HCT116 (cell line): Measurements from ENCODE around the gene MSH3. TPM values are rescaled to one million over a fixed set of nuclear protein-coding genes. Genes with fewer than 3 reads are reported as not detected.

ENCODE experiments used
- ATAC-seq: fragments of 200-7000 bp; cut with Tn5 transposase; 2 replicates; pipeline ENCODE4 v1.9.1; 2020; ENCODE audit warnings: mild to moderate bottlenecking, moderate library complexity
- BruUV-seq: library from RNA; stranded (reverse); fragments of 400-500 nt; replicated peaks from 2 replicates; lab custom pipeline; 2021; lab: Mats Ljungman, UMichigan
- CTCF ChIA-PET: fragments of 300-600 bp; sonication (Branson Sonifier 250); formaldehyde crosslinking; loops from one replicate; lab custom pipeline; 2021; ENCODE audit warnings: antibody characterized with exemption; lab: Charles Lee
- POLR2A ChIA-PET: fragments of 300-600, 350-600 bp; sonication (Branson Sonifier 250); formaldehyde crosslinking; loops from one replicate; lab custom pipeline; 2021; ENCODE audit warnings: antibody characterized with exemption; lab: Charles Lee
- RAD21 ChIA-PET, 2 experiments: fragments of 300-600 bp; sonication (Branson Sonifier 250); formaldehyde crosslinking; loops; one replicate each; lab custom pipeline; 2023; ENCODE audit warnings: low total read pairs in 2 of 2; ENCODE audit not compliant: uncharacterized antibody in 2 of 2, unreplicated experiment in 2 of 2, low non-redundant PET in 1 of 2; lab: Charles Lee
- DNase-seq: peaks from one replicate; pipeline ENCODE4 v3.0.0-alpha.2; 2010; ENCODE audit warnings: low read depth, low spot score
- H2AFZ ChIP-seq: fragments of 200-600 bp; shearing (Covaris generic), sonication (generic); 2 replicates; pipeline ENCODE4 v1.6.1; 2017; ENCODE audit warnings: low read depth, mixed run types, mixed read lengths, antibody characterized with exemption, low read length; ENCODE audit not compliant: poor library complexity, severe bottlenecking
- H3K27ac ChIP-seq: 2 replicates; pipeline ENCODE4 v1.5.1; 2012; ENCODE audit warnings: low read depth, low read length
- H3K27me3 ChIP-seq: fragments of 200-600 bp; sonication (generic); 2 replicates; pipeline ENCODE4 v1.6.1; 2016; ENCODE audit warnings: mixed run types, low read length, mixed read lengths; ENCODE audit not compliant: insufficient read depth
- H3K36me3 ChIP-seq, 2 experiments: fragments of 200-500 bp in 1 of 2; fragments of 200-600 bp in 1 of 2; sonication (Bioruptor generic) in 1 of 2; sonication (generic) in 1 of 2; 2 replicates each; pipeline versions ENCODE4 v1.5.1 to v1.6.1; 2014 to 2016; ENCODE audit warnings: low read length in 2 of 2, inconsistent platforms in 1 of 2, mixed read lengths in 1 of 2, mixed run types in 1 of 2; ENCODE audit not compliant: insufficient read depth in 2 of 2, control insufficient read depth in 1 of 2
- H3K4me1 ChIP-seq, 2 experiments: fragments of 200-600 bp in 1 of 2; sonication (generic) in 1 of 2; 2 replicates each; pipeline versions ENCODE4 v1.5.1 to v1.6.1; 2012 to 2017; ENCODE audit warnings: low read length in 2 of 2, inconsistent platforms in 1 of 2, mild to moderate bottlenecking in 1 of 2, mixed read lengths in 1 of 2, mixed run types in 1 of 2, moderate library complexity in 1 of 2; ENCODE audit not compliant: insufficient read depth in 2 of 2, control insufficient read depth in 1 of 2
- H3K4me2 ChIP-seq: fragments of 200-600 bp; sonication (generic); 2 replicates; pipeline ENCODE4 v1.6.1; 2017; ENCODE audit warnings: mixed run types, low read length, mixed read lengths
- H3K4me3 ChIP-seq, 2 experiments: fragments of 200-600 bp in 1 of 2; sonication (generic) in 1 of 2; replicated peaks in 1 of 2; 2 replicates each; pipeline ENCODE4 v1.5.1; 2011 to 2016; ENCODE audit warnings: low read length in 2 of 2, control low read depth in 1 of 2, low read depth in 1 of 2, mild to moderate bottlenecking in 1 of 2, mixed read lengths in 1 of 2, mixed run types in 1 of 2
- H3K79me2 ChIP-seq: fragments of 200-600 bp; sonication (generic); 2 replicates; pipeline ENCODE4 v1.6.1; 2017; ENCODE audit warnings: mild to moderate bottlenecking, mixed run types, low read length, moderate library complexity, mixed read lengths; ENCODE audit not compliant: insufficient read depth
- H3K9ac ChIP-seq: fragments of 200-600 bp; sonication (generic); 2 replicates; pipeline ENCODE4 v1.6.1; 2016; ENCODE audit warnings: low read length, mixed read lengths
- H3K9me2 ChIP-seq: fragments of 200-600 bp; sonication (generic), shearing (Covaris generic); 2 replicates; pipeline ENCODE4 v1.6.1; 2017; ENCODE audit warnings: mixed run types, mild to moderate bottlenecking, moderate library complexity; ENCODE audit not compliant: insufficient read depth
- H3K9me3 ChIP-seq, 2 experiments: fragments of 200-500 bp in 1 of 2; fragments of 200-600 bp in 1 of 2; sonication (Bioruptor generic) in 1 of 2; sonication (generic) in 1 of 2; 2 replicates each; pipeline ENCODE4 v1.6.1; 2014 to 2017; ENCODE audit warnings: low read length in 2 of 2, mixed read lengths in 2 of 2, inconsistent platforms in 1 of 2, low read depth in 1 of 2, mild to moderate bottlenecking in 1 of 2, mixed run types in 1 of 2, moderate library complexity in 1 of 2; ENCODE audit not compliant: control insufficient read depth in 1 of 2, insufficient read depth in 1 of 2
- H4K20me1 ChIP-seq: fragments of 200-600 bp; sonication (generic), shearing (Covaris generic); 2 replicates; pipeline ENCODE4 v1.6.1; 2017; ENCODE audit warnings: mixed run types, mild to moderate bottlenecking, moderate library complexity; ENCODE audit not compliant: insufficient read depth
- ATF3 ChIP-seq: IDR thresholded peaks from 2 replicates; pipeline ENCODE4 v1.6.1; 2012
- CBX3 ChIP-seq: IDR thresholded peaks from 2 replicates; pipeline ENCODE4 v1.6.1; 2012; ENCODE audit warnings: low read depth
- CEBPB ChIP-seq: IDR thresholded peaks from 2 replicates; pipeline ENCODE4 v1.6.1; 2012; ENCODE audit warnings: low read depth
- EGR1 ChIP-seq: IDR thresholded peaks from 2 replicates; pipeline ENCODE4 v1.6.1; 2012; ENCODE audit warnings: low read depth
- ELF1 ChIP-seq: IDR thresholded peaks from 2 replicates; pipeline ENCODE4 v1.6.1; 2012; ENCODE audit warnings: low read depth, borderline replicate concordance
- EZH2 ChIP-seq: fragments of 200-600 bp; sonication (generic); IDR thresholded peaks from 2 replicates; pipeline ENCODE4 v1.6.1; 2017; ENCODE audit warnings: antibody characterized with exemption, mixed run types
- EZH2phosphoT487 ChIP-seq: fragments of 200-600 bp; IDR thresholded peaks from 2 replicates; pipeline ENCODE4 v1.6.1; 2018; ENCODE audit warnings: antibody characterized with exemption, borderline replicate concordance
- FOSL1 ChIP-seq: IDR thresholded peaks from 2 replicates; pipeline ENCODE4 v1.6.1; 2012; ENCODE audit warnings: low read depth
- JUND ChIP-seq: IDR thresholded peaks from 2 replicates; pipeline ENCODE4 v1.6.1; 2012
- POLR2A ChIP-seq: IDR thresholded peaks from 2 replicates; pipeline ENCODE4 v1.7.0; 2011; ENCODE audit warnings: borderline replicate concordance; ENCODE audit not compliant: insufficient read depth, insufficient read length; ENCODE audit errors: extremely low read depth
- POLR2AphosphoS5 ChIP-seq: IDR thresholded peaks from 2 replicates; pipeline ENCODE4 v1.6.1; 2011; ENCODE audit warnings: mild to moderate bottlenecking, low read depth, low read length, moderate library complexity
- RAD21 ChIP-seq: IDR thresholded peaks from 2 replicates; pipeline ENCODE4 v1.6.1; 2012; ENCODE audit warnings: low read depth, mild to moderate bottlenecking
- REST ChIP-seq: IDR thresholded peaks from 2 replicates; pipeline ENCODE4 v1.6.1; 2012; ENCODE audit warnings: low read depth
- SIN3A ChIP-seq: IDR thresholded peaks from 2 replicates; pipeline ENCODE4 v1.6.1; 2012; ENCODE audit warnings: low read depth
- SP1 ChIP-seq: IDR thresholded peaks from 2 replicates; pipeline ENCODE4 v1.6.1; 2012; ENCODE audit warnings: low read depth
- SRF ChIP-seq: IDR thresholded peaks from 2 replicates; pipeline ENCODE4 v1.6.1; 2012; ENCODE audit warnings: low read depth
- TCF7L2 ChIP-seq: IDR thresholded peaks from 2 replicates; pipeline ENCODE4 v1.7.0; 2011; ENCODE audit warnings: borderline replicate concordance, inconsistent platforms; ENCODE audit not compliant: insufficient read depth, insufficient read length; ENCODE audit errors: extremely low read depth
- YY1 ChIP-seq: IDR thresholded peaks from 2 replicates; pipeline ENCODE4 v1.6.1; 2011; ENCODE audit warnings: low read length, low read depth, moderate library complexity, mild to moderate bottlenecking; ENCODE audit not compliant: insufficient replicate concordance; ENCODE audit errors: extremely low read depth
- ZNF274 ChIP-seq: fragments of 200-500 bp; sonication (Bioruptor generic); IDR thresholded peaks from 2 replicates; pipeline ENCODE4 v1.6.1; 2014; ENCODE audit warnings: mild to moderate bottlenecking, low read depth, low read length, inconsistent platforms
- intact Hi-C: fragments of 100-400 bp; cut with micrococcal nuclease; formaldehyde crosslinking; loops from 2 replicates; pipeline ENCODE4 v1.10.0; 2022
- total RNA-seq: library from RNA; stranded (reverse); gene quantifications from one replicate; pipeline ENCODE4 v1.2.1, GENCODE V29; 2021; ENCODE audit not compliant: unreplicated experiment

Gene MSH3
- total RNA-seq, 1 experiment from 2014 or later, result 4.9 TPM

- Histone ChIP-seq H3K9me3 (no peaks in the 10 kb centered on the region), H2AFZ (no peak overlapping the region), H3K9me2 (no peaks in the 10 kb centered on the region), H3K27ac (no peak overlapping the region), H3K4me2 (no peak overlapping the region), H3K4me3 (no peak overlapping the region), H3K4me1 (peaks cover 17 to 37% of the 10 kb centered on the region in 2 experiments), H3K36me3 (no peaks in the 10 kb centered on the region), H3K79me2 (no peaks in the 10 kb centered on the region), H3K27me3 (no peaks in the 10 kb centered on the region), H3K9ac (no peak overlapping the region), H4K20me1 (no peaks in the 10 kb centered on the region)
- ChIA-PET RAD21 (no interaction called here), POLR2A (no interaction called here), CTCF (no interaction called here)
- intact Hi-C loops, result no loop called here
- no TSS peak for BruUV-seq
- TF ChIP-seq EGR1 (no peak), EZH2 (no peak), ATF3 (no peak), REST (no peak), SIN3A (no peak), JUND (no peak), YY1 (no peak)
- ATAC-seq, result no peak
- DNase-seq, result no peak
Measured at GRCh38 chr5:80760680-80761079, 106.2 kb downstream of the MSH3 start.

DNA sequence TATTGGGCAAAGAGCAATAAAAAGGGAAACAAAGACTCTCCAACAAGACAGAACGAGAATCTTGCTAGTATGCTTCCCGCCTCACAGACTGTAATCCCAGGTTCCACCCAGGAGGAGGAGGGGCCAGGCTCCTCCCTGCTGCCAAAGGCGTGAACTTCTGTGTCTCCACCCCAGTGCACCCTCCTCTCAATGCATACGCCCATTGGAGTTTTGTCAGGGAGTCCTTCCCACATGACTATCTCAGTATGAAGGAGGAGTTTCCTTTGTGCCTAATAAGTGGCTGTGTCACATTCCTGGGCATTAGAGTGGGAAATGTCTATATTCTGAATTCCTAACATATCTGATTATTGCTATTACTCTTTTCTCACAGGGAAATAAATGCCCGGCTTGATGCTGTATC, 106.7 kb downstream of the MSH3 start:
- Histone ChIP-seq H3K79me2 (no peaks in the 10 kb centered on the region), H3K27me3 (no peaks in the 10 kb centered on the region), H3K27ac (no peak overlapping the region), H3K4me2 (no peak overlapping the region), H4K20me1 (no peaks in the 10 kb centered on the region), H3K9me3 (no peaks in the 10 kb centered on the region), H3K9me2 (no peaks in the 10 kb centered on the region), H3K4me1 (peaks cover 22 to 42% of the 10 kb centered on the region in 2 experiments), H2AFZ (no peak overlapping the region), H3K4me3 (no peak overlapping the region), H3K36me3 (no peaks in the 10 kb centered on the region), H3K9ac (no peak overlapping the region)
- DNase-seq (no peak), ATAC-seq (peak; percentile 81)
- intact Hi-C loops, result no loop called here
- TF ChIP-seq TCF7L2, result no peak
- TF ChIP-seq ATF3, result no peak
- no peak for TF ChIP-seq YY1
- no peak for TF ChIP-seq POLR2AphosphoS5
- no peak for TF ChIP-seq CBX3
- TF ChIP-seq ZNF274, result no peak
- no peak for TF ChIP-seq RAD21
- no peak for TF ChIP-seq POLR2A
- TF ChIP-seq CEBPB, result no peak
- TF ChIP-seq SP1, result no peak
- no peak for TF ChIP-seq JUND
- TF ChIP-seq SRF, result no peak
- no peak for TF ChIP-seq ELF1
- no peak for TF ChIP-seq EZH2phosphoT487
- TF ChIP-seq FOSL1, result no peak
- ChIA-PET RAD21 (no interaction called here), CTCF (no interaction called here), POLR2A (no interaction called here)
- no TSS peak for BruUV-seq
